ENCODE data around the gene GSX1. TPM values are rescaled to one million over a fixed set of nuclear protein-coding genes. Genes with fewer than 3 reads are reported as not detected.
"Not testable (repeated sequence)": the region's sequence is repeated elsewhere in the genome, so short reads cannot be mapped to it uniquely, and the experiment has no call there.

GSX1 gene
- total RNA-seq, 1 experiment from 2014 or later = not detected

DNA sequence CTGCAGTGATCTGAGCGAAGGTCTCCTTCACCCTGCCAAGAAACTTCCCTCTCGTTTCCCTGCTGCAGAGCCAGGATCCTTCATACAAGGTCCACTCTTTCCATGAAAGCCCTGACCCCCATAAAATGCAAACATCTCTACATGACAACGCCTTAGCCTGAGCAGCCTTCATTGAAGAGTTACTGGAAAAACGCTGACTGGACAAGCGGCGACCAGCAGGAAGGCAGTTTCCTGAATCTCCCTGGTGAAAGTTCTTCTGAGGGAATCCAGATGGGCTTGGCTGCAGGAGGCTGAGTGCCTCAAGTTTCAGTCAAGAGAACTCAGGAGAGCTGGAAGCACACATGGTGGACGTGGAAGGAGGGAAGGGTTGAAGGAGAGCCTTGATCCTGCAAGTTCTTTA, 17.7 kb downstream of the GSX1 start:
- Histone ChIP-seq H3K4me3 (ENCODE audit: insufficient read depth, low read depth, low read length) (no peak overlapping the region), H3K27me3 (ENCODE audit: control insufficient read depth, insufficient read depth, low read length) (peaks cover 30% of the 10 kb centered on the region), H3K36me3 (replicated peaks; ENCODE audit: control insufficient read depth, insufficient read depth, low read length) (no peaks in the 10 kb centered on the region)
- no peak for DNase-seq

GRCh38 chr13:27810461-27810860, 18.2 kb downstream of the GSX1 start:
- Histone ChIP-seq H3K36me3 (replicated peaks; ENCODE audit: control insufficient read depth, insufficient read depth, low read length) (no peaks in the 10 kb centered on the region), H3K4me3 (ENCODE audit: insufficient read depth, low read depth, low read length) (no peak overlapping the region), H3K27me3 (ENCODE audit: control insufficient read depth, insufficient read depth, low read length) (peaks cover 30% of the 10 kb centered on the region)
- DNase-seq = no peak

- peaks cover 45% of the 10 kb centered on the region for H3K27me3 ChIP-seq (ENCODE audit: control insufficient read depth, insufficient read depth, low read length)
- no peak for DNase-seq
- H3K4me3 ChIP-seq (ENCODE audit: insufficient read depth, low read depth, low read length) = no peak overlapping the region
- H3K36me3 ChIP-seq (replicated peaks; ENCODE audit: control insufficient read depth, insufficient read depth, low read length) = no peaks in the 10 kb centered on the region
Observed at GRCh38 chr13:27813826-27814225, 21.5 kb downstream of the GSX1 start.

- H3K36me3 ChIP-seq (replicated peaks; ENCODE audit: control insufficient read depth, insufficient read depth, low read length); H3K4me3 ChIP-seq (ENCODE audit: insufficient read depth, low read depth, low read length): not testable (repeated sequence)
- peaks cover 76% of the 10 kb centered on the region for H3K27me3 ChIP-seq (ENCODE audit: control insufficient read depth, insufficient read depth, low read length)
- DNase-seq = peak; percentile 1
Observed at GRCh38 chr13:27817832-27818231, 25.5 kb downstream of the GSX1 start.

- Histone ChIP-seq H3K4me3 (ENCODE audit: insufficient read depth, low read depth, low read length) (no peak overlapping the region), H3K36me3 (replicated peaks; ENCODE audit: control insufficient read depth, insufficient read depth, low read length) (no peaks in the 10 kb centered on the region)
- peak; percentile 85 for DNase-seq
Observed at GRCh38 chr13:27820524-27821482, 28.5 kb downstream of the GSX1 start.

GRCh38 chr13:27821566-27821965, 29.3 kb downstream of the GSX1 start:
- Histone ChIP-seq H3K4me3 (ENCODE audit: insufficient read depth, low read depth, low read length) (no peak overlapping the region), H3K27me3 (ENCODE audit: control insufficient read depth, insufficient read depth, low read length) (peaks cover 92% of the 10 kb centered on the region), H3K36me3 (replicated peaks; ENCODE audit: control insufficient read depth, insufficient read depth, low read length) (no peaks in the 10 kb centered on the region)
- DNase-seq = peak; percentile 77

More at GRCh38 chr13:27820524-27821482, 28.5 kb downstream of the GSX1 start:
- peaks cover 93% of the 10 kb centered on the region for H3K27me3 ChIP-seq (ENCODE audit: control insufficient read depth, insufficient read depth, low read length)

DNA sequence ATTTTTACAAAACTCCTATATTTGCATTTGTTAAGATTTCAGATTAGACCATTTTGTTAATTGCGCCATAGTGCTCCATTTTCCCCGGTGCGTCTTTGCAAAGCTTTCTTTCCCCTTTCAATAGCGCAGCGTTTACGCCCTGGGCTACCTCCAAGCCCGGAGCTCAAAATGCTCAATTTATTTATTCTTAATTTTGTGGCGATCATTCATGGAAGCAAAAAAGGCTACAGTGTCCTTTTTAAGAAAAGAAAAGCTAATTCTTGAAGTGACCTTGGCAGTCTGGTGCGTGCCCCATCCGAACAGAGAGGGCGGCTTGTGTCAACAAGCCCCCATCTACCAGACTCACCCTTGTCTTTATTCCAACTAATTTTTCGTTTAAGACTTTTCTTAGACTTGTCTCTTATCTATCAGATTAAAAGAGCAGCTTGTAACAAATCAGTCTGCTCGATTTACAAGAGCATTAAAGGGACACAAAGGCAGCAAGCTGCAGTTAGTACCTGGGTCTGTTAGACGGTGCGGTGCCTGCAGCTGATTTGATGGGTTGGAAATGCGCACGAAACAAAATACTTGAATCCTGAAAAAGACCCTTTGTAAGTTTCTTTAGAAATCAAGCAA, 30.1 kb downstream of the GSX1 start:
- Histone ChIP-seq H3K4me3 (ENCODE audit: insufficient read depth, low read depth, low read length) (no peak overlapping the region), H3K36me3 (replicated peaks; ENCODE audit: control insufficient read depth, insufficient read depth, low read length) (no peaks in the 10 kb centered on the region), H3K27me3 (ENCODE audit: control insufficient read depth, insufficient read depth, low read length) (peaks cover 94% of the 10 kb centered on the region)
- no peak for DNase-seq

GRCh38 chr13:27822873-27823311, 30.6 kb downstream of the GSX1 start:
- no peaks in the 10 kb centered on the region for H3K36me3 ChIP-seq (replicated peaks; ENCODE audit: control insufficient read depth, insufficient read depth, low read length)
- H3K27me3 ChIP-seq (ENCODE audit: control insufficient read depth, insufficient read depth, low read length) = peaks cover 95% of the 10 kb centered on the region
- DNase-seq = no peak
- no peak overlapping the region for H3K4me3 ChIP-seq (ENCODE audit: insufficient read depth, low read depth, low read length)

- Histone ChIP-seq H3K27me3 (ENCODE audit: control insufficient read depth, insufficient read depth, low read length) (peaks cover 95% of the 10 kb centered on the region), H3K4me3 (ENCODE audit: insufficient read depth, low read depth, low read length) (no peak overlapping the region), H3K36me3 (replicated peaks; ENCODE audit: control insufficient read depth, insufficient read depth, low read length) (no peaks in the 10 kb centered on the region)
- no peak for DNase-seq
Observed at GRCh38 chr13:27824121-27824520, 31.8 kb downstream of the GSX1 start.

GRCh38 chr13:27825072-27825471, 32.8 kb downstream of the GSX1 start:
- H3K36me3 ChIP-seq (replicated peaks; ENCODE audit: control insufficient read depth, insufficient read depth, low read length) = no peaks in the 10 kb centered on the region
- DNase-seq = no peak
- H3K4me3 ChIP-seq (ENCODE audit: insufficient read depth, low read depth, low read length) = no peak overlapping the region

DNA sequence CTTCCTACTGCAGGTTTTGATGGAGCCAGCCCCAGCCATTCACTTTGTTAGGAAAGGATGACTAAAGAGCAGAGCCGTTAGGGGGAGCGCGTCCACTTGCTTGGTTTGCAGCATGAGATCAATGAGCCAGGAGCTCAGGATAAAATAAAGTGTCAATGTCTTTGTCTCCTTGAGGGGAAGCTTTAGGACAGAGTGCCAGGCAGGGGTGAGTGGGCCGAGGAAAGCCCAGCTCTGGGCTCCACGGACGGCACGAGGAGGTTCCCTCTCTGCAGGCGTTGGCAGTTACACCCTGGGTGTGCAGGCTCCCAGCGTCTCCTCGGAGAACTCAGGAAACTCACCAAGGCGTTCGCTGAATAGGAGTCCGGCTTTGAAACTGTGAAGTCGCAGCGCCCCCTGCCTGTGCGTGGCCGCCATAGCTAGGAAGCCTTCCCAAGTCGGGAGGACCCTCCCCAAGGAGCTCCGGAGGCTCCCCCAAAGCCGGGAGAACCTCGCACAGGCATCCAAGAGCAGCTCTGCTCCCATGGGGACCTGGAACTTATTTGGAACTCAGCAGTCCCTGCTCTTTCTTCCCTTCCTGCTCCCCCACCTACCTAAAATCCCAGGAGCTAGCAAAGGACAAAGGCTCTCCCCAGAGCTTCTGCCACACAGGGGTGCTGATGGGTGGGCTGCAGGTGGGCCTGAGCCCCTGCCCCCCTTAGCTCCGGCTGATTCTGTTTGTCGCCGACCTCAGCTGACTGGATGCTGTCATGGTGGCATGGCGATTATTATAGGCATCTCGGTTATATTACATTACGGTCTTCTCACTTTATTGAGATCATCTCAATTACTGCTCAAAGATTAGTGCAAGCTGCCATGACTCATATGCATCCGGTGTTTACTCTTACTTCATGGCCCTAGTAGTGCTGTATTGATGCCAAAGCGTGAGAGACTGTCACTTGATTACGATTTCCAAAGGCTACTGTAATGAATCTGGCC, 34.4 kb downstream of the GSX1 start:
- Histone ChIP-seq H3K27me3 (ENCODE audit: control insufficient read depth, insufficient read depth, low read length) (peaks cover 86% of the 10 kb centered on the region), H3K36me3 (replicated peaks; ENCODE audit: control insufficient read depth, insufficient read depth, low read length) (no peaks in the 10 kb centered on the region), H3K4me3 (ENCODE audit: insufficient read depth, low read depth, low read length) (peak overlapping the region; percentile 29; the same call in 1 of the 2 replicates)
- DNase-seq = peak; percentile 94

More at GRCh38 chr13:27825072-27825471, 32.8 kb downstream of the GSX1 start:
- H3K27me3 ChIP-seq (ENCODE audit: control insufficient read depth, insufficient read depth, low read length) = peaks cover 92% of the 10 kb centered on the region

- H3K36me3 ChIP-seq (replicated peaks; ENCODE audit: control insufficient read depth, insufficient read depth, low read length) = no peaks in the 10 kb centered on the region
- peaks cover 84% of the 10 kb centered on the region for H3K27me3 ChIP-seq (ENCODE audit: control insufficient read depth, insufficient read depth, low read length)
- no peak for DNase-seq
- no peak overlapping the region for H3K4me3 ChIP-seq (ENCODE audit: insufficient read depth, low read depth, low read length)
Observed at GRCh38 chr13:27827646-27828045, 35.4 kb downstream of the GSX1 start.

GRCh38 chr13:27830010-27830409, 37.7 kb downstream of the GSX1 start:
- peak; percentile 95 for DNase-seq
- H3K4me3 ChIP-seq (ENCODE audit: insufficient read depth, low read depth, low read length) = no peak overlapping the region
- H3K36me3 ChIP-seq (replicated peaks; ENCODE audit: control insufficient read depth, insufficient read depth, low read length) = no peaks in the 10 kb centered on the region
- H3K27me3 ChIP-seq (ENCODE audit: control insufficient read depth, insufficient read depth, low read length) = peaks cover 69% of the 10 kb centered on the region

GRCh38 chr13:27833206-27833605, 40.9 kb downstream of the GSX1 start:
- Histone ChIP-seq H3K27me3 (ENCODE audit: control insufficient read depth, insufficient read depth, low read length) (peaks cover 42% of the 10 kb centered on the region), H3K4me3 (ENCODE audit: insufficient read depth, low read depth, low read length) (no peak overlapping the region), H3K36me3 (replicated peaks; ENCODE audit: control insufficient read depth, insufficient read depth, low read length) (no peaks in the 10 kb centered on the region)
- no peak for DNase-seq

Measured in H7 (cell line).